ENCODE measurements around the gene PGLYRP1. TPM values are rescaled to one million over a fixed set of nuclear protein-coding genes. Genes with fewer than 3 reads are reported as not detected.

Gene PGLYRP1
- total and polyA plus RNA-seq, 2 of the 4 experiments (the other 2 are of a cell fraction), result not detected

- Histone ChIP-seq H3K4me2 (ENCODE audit: low read depth, low read length) (no peak overlapping the region), H2AK9ac (replicated peaks; ENCODE audit: low read depth, low read length, poor library complexity) (no peak overlapping the region), H2BK20ac (ENCODE audit: low read depth, low read length) (no peak overlapping the region), H3K27ac (ENCODE audit: insufficient read depth, low read length) (no peak overlapping the region), H3K4me3 (ENCODE audit: insufficient read depth, low read depth, low read length) (no peak overlapping the region), H3K18ac (ENCODE audit: low read depth, low read length) (no peak overlapping the region), H3K9me3 (ENCODE audit: control insufficient read depth, insufficient read depth, low read length) (no peaks in the 10 kb centered on the region), H3K79me1 (ENCODE audit: low read depth in 1 of 2, low read length in 2 of 2) (no peaks in the 10 kb centered on the region), H2BK120ac (ENCODE audit: low read depth, low read length) (no peak overlapping the region), H4K8ac (ENCODE audit: low read depth in 2 of 2, low read length in 2 of 2) (no peak overlapping the region), H3K23ac (ENCODE audit: low read depth, low read length) (no peak overlapping the region), H3K9me1 (ENCODE audit: insufficient read depth, low read length) (no peaks in the 10 kb centered on the region), H2BK15ac (ENCODE audit: low read depth, low read length) (no peak overlapping the region), H4K5ac (ENCODE audit: low read depth, low read length) (no peak overlapping the region), H3K36me3 (ENCODE audit: control insufficient read depth, insufficient read depth, low read length) (no peaks in the 10 kb centered on the region), H2BK5ac (ENCODE audit: low read depth, low read length, poor library complexity, severe bottlenecking) (no peak overlapping the region), H3K14ac (replicated peaks; ENCODE audit: low read depth, low read length) (no peak overlapping the region), H4K20me1 (ENCODE audit: insufficient read depth, low read length) (no peaks in the 10 kb centered on the region), H3K9ac (ENCODE audit: low read depth, low read length) (no peak overlapping the region), H3K4ac (ENCODE audit: low read depth, low read length) (no peak overlapping the region), H3K56ac (ENCODE audit: extremely low read depth, insufficient read depth, low read length) (no peak overlapping the region), H4K91ac (ENCODE audit: insufficient read depth, low read depth, low read length) (no peak overlapping the region), H2AFZ (replicated peaks; ENCODE audit: low read length, poor library complexity) (no peak overlapping the region), H3K27me3 (ENCODE audit: control insufficient read depth, insufficient read depth, low read length) (peaks cover 24% of the 10 kb centered on the region), H2AK5ac (ENCODE audit: low read depth, low read length) (no peak overlapping the region), H3K4me1 (ENCODE audit: control insufficient read depth, insufficient read depth, low read length) (no peaks in the 10 kb centered on the region)
- DNase-seq (no peak), ATAC-seq (ENCODE audit: low read depth) (no peak)
- WGBS, 2 experiments (ENCODE audit: extremely low coverage in 2 of 2, insufficient read length in 1 of 2), result no CpG with 5 or more reads among the region's 7 CpGs
- dilution Hi-C loops (cut with HindIII; ENCODE audit: low sequenced_read_pairs, unreplicated experiment), result no loop called here
- ChIA-PET CTCF (no interaction called here), POLR2A (ENCODE audit: unreplicated experiment) (no interaction called here)
- BruUV-seq (replicated peaks), result no TSS peak
- in situ Hi-C loops (cut with MboI; ENCODE audit: low sequenced_read_pairs), result no loop called here
- intact Hi-C loops (cut with micrococcal nuclease), result no loop called here
- TF ChIP-seq RAD21 (IDR thresholded peaks at IDR 0.05; ENCODE audit: low read length) (no peak), NFE2L2 (IDR thresholded peaks at IDR 0.05; ENCODE audit: low read depth, low read length) (no peak), CTCF (conservative IDR thresholded peaks at IDR 0.05; ENCODE audit: low read depth, low read length) (no peak), CEBPB (IDR thresholded peaks at IDR 0.05; ENCODE audit: low read depth, low read length) (no peak)
- TF ChIP-seq, protein P1, sequence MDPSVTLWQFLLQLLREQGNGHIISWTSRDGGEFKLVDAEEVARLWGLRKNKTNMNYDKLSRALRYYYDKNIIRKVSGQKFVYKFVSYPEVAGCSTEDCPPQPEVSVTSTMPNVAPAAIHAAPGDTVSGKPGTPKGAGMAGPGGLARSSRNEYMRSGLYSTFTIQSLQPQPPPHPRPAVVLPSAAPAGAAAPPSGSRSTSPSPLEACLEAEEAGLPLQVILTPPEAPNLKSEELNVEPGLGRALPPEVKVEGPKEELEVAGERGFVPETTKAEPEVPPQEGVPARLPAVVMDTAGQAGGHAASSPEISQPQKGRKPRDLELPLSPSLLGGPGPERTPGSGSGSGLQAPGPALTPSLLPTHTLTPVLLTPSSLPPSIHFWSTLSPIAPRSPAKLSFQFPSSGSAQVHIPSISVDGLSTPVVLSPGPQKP (IDR thresholded peaks at IDR 0.05; ENCODE audit: borderline replicate concordance, low read depth, low read length), result no peak
These were observed 37.5 kb downstream of the PGLYRP1 start for GRCh38 chr19:45985321-45985720.
